Lower lobe of right lung (tissue), 2 donors: Measurements from ENCODE around the gene OXCT2. TPM values are rescaled to one million over a fixed set of nuclear protein-coding genes. Genes with fewer than 3 reads are reported as not detected.

ENCODE experiments used
- ATAC-seq, 2 donors: fragments of 200-7000 bp; cut with Tn5 transposase; one replicate each; pipeline ENCODE4 v1.9.1; 2020 to 2022; ENCODE audit warnings: mild to moderate bottlenecking in 2 of 2, moderate library complexity in 2 of 2
- DNase-seq: peaks from one replicate; pipeline ENCODE4 v3.0.0-alpha.2; 2020
- H3K27ac ChIP-seq: fragments of 200-600 bp; one replicate; pipeline ENCODE4 v1.8.0; 2022
- H3K27me3 ChIP-seq: fragments of 200-600 bp; one replicate; pipeline ENCODE4 v1.8.0; 2022; ENCODE audit warnings: low read depth
- H3K36me3 ChIP-seq: fragments of 200-600 bp; one replicate; pipeline ENCODE4 v1.8.0; 2022; ENCODE audit warnings: mild to moderate bottlenecking
- H3K4me1 ChIP-seq: fragments of 200-600 bp; one replicate; pipeline ENCODE4 v1.8.0; 2022
- H3K4me3 ChIP-seq: fragments of 200-600 bp; one replicate; pipeline ENCODE4 v1.8.0; 2022; ENCODE audit warnings: mild to moderate bottlenecking
- H3K9me3 ChIP-seq: fragments of 200-600 bp; one replicate; pipeline ENCODE4 v1.8.0; 2022
- intact Hi-C: fragments of 100-400 bp; cut with DNase I; formaldehyde crosslinking; loops from one replicate; pipeline ENCODE4 v1.11.0; 2022
- total RNA-seq: library from RNA; stranded (reverse); fragmentation: NEBNext Ultra II Directional; extraction: Animal tissue kit (Norgen Biotek cat#: 25700); gene quantifications from one replicate; pipeline ENCODE4 v1.2.1, GENCODE V29; 2021
- TF ChIP-seq, protein P1 (sequence below): fragments of 200-600 bp; IDR thresholded peaks from one replicate; pipeline ENCODE4 v1.8.0; 2022; ENCODE audit warnings: antibody characterized with exemption, mild to moderate bottlenecking
- donor health status: DM: no; HTN: yes; CAD: no; lungs with severe emphysema.

OXCT2 gene
- total RNA-seq, 1 donor from 2014 or later, result 0.47 TPM

DNA sequence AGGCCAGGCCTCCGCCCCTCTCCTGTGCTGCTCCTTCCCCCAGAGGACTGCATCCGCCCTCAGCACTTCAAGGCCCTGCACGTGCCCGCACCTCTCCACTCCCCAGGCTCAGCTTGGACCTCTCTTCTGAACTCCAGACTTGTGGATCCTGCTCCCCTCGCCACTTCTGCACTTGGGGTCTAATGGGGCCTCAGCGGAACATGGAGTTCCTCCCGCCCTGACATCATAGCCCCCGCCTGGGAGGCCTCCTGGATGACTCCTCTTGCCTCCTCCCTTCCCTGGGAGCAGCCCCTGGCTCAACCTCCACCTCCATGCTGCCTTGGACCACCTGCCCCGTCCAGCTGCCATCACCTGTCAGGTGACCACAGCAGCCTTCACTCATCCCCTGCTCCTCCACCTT, 10.1 kb downstream of the OXCT2 start:
- H3K36me3 ChIP-seq, result peaks cover 52% of the 10 kb centered on the region
- no peak for ATAC-seq

DNA sequence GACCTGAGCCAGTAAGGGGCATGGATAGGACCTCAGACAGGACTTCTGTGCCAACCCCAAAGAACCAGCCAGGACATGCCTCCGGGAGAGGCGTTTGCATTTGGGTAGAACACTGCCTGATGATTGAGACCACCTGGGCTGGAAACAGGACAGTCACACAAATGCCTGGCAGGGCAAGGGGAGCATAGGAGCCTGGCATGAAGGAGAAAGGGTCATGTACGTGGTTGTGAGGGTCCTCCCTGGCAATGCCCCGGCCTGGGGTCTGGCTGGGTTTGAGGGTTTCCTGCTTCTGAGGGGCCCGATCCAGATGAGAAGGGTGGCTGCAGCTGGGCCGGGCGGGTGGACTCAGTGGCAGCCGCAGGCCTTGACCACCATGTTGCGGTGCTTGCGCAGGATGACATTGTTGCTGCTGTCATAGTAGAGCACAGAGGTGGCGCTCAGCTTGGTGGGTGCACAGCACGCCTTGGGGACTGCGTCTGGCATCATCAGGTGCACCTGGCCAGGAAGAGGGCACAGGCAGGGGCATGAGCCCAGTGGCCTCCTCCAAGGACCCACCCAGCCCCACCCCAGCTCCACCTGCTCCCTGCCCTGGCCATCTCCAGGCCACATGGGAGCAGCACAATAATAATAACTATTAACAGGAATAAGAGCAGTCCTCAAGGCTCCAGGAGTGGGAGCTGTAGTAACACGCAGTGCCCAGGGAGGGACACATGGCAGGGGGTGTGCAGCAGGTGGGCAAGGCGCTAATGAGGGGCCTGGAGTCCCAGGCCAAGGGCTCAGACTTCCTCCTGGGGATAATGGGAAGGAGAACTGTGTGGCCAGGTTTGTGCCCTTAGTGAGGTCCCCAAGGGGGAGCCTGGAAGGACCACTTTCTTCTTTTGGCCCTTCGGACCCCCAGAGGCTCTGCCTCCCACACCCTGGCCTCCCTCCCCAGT, 10.8 kb downstream of the OXCT2 start:
- no peak overlapping the region for H3K4me3 ChIP-seq
- DNase-seq, result no peak
- peaks cover 58% of the 10 kb centered on the region for H3K36me3 ChIP-seq
- no peaks in the 10 kb centered on the region for H3K9me3 ChIP-seq
- no peaks in the 10 kb centered on the region for H3K4me1 ChIP-seq
- TF ChIP-seq, protein P1, sequence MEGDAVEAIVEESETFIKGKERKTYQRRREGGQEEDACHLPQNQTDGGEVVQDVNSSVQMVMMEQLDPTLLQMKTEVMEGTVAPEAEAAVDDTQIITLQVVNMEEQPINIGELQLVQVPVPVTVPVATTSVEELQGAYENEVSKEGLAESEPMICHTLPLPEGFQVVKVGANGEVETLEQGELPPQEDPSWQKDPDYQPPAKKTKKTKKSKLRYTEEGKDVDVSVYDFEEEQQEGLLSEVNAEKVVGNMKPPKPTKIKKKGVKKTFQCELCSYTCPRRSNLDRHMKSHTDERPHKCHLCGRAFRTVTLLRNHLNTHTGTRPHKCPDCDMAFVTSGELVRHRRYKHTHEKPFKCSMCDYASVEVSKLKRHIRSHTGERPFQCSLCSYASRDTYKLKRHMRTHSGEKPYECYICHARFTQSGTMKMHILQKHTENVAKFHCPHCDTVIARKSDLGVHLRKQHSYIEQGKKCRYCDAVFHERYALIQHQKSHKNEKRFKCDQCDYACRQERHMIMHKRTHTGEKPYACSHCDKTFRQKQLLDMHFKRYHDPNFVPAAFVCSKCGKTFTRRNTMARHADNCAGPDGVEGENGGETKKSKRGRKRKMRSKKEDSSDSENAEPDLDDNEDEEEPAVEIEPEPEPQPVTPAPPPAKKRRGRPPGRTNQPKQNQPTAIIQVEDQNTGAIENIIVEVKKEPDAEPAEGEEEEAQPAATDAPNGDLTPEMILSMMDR, result no peak
- intact Hi-C loops, result no loop called here
- no peak for ATAC-seq
- H3K27ac ChIP-seq, result no peak overlapping the region
- no peaks in the 10 kb centered on the region for H3K27me3 ChIP-seq

More for the DNA sequence above, 10.1 kb downstream of the OXCT2 start:
- H3K4me3 ChIP-seq, result no peak overlapping the region
- no peak for DNase-seq
- no peaks in the 10 kb centered on the region for H3K9me3 ChIP-seq
- TF ChIP-seq, protein P1, result no peak
- no peaks in the 10 kb centered on the region for H3K4me1 ChIP-seq
- no peaks in the 10 kb centered on the region for H3K27me3 ChIP-seq
- intact Hi-C loops, result no loop called here
- H3K27ac ChIP-seq, result no peak overlapping the region

DNA sequence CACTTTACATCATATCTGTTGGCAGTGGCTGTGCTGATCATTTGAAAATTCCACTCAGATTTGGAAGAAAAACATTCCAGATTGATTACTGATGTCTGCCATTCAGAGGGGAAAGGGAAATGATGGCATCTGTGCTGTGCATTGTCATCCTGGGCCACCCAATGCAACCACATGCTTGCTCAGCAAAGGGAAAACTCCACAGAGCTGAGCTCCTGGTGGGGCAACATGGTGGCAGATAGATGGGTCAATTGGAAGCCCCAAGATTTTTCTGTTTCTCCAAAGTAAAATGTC, 11.8 kb downstream of the OXCT2 start:
- no peaks in the 10 kb centered on the region for H3K4me1 ChIP-seq
- H3K9me3 ChIP-seq, result no peaks in the 10 kb centered on the region
- ATAC-seq (no peak), DNase-seq (no peak)
- no peaks in the 10 kb centered on the region for H3K27me3 ChIP-seq
- H3K36me3 ChIP-seq, result peaks cover 68% of the 10 kb centered on the region
- intact Hi-C loops, result no loop called here
- H3K27ac ChIP-seq, result no peak overlapping the region
- H3K4me3 ChIP-seq, result no peak overlapping the region
- TF ChIP-seq, protein P1, result no peak

DNA sequence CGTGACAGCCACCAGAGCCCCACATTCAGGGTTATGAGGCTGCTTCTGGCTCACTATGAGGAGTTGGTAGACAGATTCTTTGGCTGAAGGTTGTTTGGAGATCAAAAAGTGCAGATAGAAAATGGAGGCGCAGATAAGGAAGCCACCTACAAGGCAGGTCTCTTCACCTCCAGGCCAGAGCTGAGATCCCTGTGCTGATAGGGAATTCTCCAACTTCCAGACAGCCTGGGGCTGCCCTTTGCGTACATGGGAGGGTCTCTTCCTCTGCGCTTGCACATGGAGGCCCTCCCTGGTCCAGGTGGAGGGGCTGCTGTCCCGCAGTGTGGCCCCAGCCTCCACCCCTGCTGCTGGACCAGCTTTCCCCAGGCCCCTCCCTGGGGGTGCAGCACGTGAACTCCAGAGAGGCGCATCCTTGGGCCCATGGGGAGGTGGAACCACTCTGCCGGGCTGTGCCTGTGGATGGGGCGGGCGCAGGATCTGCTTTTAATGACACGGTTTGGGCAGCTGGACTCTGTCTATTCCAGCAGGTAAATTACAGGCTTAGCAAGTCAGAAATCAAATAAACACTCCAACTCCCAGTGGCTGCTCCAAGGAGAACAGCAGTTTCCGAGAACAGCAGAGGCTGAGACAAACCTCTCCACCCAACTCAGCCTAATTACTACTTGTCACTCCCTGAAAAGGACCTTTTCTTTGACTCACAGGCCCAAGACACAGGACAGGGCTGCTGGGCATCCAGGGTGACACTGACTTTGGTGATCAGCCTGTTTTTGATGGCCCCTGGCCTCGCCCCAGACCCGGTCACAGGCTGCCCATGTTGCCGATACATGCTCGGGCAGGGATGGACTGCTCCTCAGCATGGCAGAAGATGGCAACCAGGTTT, 12.4 kb downstream of the OXCT2 start:
- TF ChIP-seq, protein P1, result no peak
- Histone ChIP-seq H3K27me3 (no peaks in the 10 kb centered on the region), H3K36me3 (peaks cover 74% of the 10 kb centered on the region), H3K9me3 (no peaks in the 10 kb centered on the region), H3K4me1 (no peaks in the 10 kb centered on the region), H3K4me3 (no peak overlapping the region), H3K27ac (no peak overlapping the region)
- no peak for ATAC-seq
- intact Hi-C loops, result no loop called here
- no peak for DNase-seq

DNA sequence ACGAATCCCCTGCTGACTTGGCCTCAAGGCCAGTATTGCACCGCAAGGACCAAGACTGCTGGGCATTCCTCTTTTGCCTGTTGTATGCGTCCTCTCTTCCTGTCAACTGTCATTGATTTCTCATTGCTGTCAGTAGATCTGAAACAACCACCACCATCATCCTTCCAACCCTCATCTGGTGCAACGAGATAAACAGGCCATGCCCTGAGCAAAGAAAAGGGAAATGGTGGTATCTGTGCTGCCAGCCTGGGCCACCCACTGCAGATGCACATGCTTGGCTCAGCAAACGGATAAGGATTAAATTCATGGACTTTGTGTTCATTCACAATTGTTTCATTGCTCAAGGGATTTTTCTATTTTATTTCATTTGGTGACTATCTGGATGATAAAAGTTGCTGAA, 13.6 kb downstream of the OXCT2 start:
- no peaks in the 10 kb centered on the region for H3K4me1 ChIP-seq
- ATAC-seq (no peak), DNase-seq (no peak)

More for the DNA sequence above, 13.6 kb downstream of the OXCT2 start:
- Histone ChIP-seq H3K36me3 (peaks cover 84% of the 10 kb centered on the region), H3K27ac (no peak overlapping the region), H3K4me3 (no peak overlapping the region), H3K9me3 (no peaks in the 10 kb centered on the region), H3K27me3 (no peaks in the 10 kb centered on the region)
- intact Hi-C loops, result no loop called here
- TF ChIP-seq, protein P1, result no peak
